Superior temporal gyrus (tissue), 1 donor: Measurements from ENCODE around the gene TMEM238L.

Experiments used
- DNase-seq: peaks from one replicate; pipeline ENCODE4 v3.0.0-alpha.2; 2016; ENCODE audit errors: extremely low spot score

Gene TMEM238L

GRCh38 chr17:10773391-10773790, 30.5 kb downstream of the TMEM238L start:
- DNase-seq = no peak

- no peak for DNase-seq
Measured at GRCh38 chr17:10772425-10773380, 31.2 kb downstream of the TMEM238L start.

DNA sequence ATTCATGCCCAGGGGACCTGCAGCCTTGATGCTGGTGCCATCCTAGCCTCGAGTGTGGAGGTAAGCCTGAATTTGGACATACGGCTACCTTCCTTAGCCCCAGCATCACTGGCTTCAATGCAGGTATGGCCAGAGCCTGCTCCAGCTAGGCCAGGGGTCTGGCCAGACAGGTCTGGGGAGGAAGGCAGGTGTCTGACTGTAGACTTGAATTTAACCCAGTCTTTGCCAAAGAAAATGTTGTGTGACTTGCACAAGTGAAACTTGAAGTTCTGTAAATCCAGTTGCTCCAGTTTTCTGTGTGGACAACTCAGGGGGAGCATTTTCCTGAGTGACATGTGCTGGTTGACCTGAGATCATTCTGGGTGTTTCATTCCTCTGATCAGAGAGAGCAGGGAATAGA, 32.8 kb downstream of the TMEM238L start:
- no peak for DNase-seq

DNA sequence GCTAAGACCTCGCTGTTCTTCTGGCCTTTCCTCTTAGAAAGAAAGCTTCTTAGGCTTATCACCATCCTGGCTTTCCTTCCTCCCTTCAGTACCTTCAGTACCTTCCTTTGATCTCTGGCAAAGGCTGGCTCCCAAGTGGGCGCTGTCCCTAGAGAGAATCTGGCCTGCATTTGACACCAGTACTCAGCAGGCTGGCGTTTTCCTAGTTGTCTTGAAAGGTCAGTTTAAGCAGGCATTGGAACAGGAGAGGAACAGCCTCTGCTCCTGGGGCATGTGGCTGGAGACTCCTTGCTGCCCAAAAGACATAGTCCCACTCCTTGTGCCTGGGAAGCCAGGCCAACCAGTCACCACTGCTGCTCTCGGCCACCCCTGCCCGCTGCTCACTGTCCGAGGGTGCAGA, 34.1 kb downstream of the TMEM238L start:
- no peak for DNase-seq

DNA sequence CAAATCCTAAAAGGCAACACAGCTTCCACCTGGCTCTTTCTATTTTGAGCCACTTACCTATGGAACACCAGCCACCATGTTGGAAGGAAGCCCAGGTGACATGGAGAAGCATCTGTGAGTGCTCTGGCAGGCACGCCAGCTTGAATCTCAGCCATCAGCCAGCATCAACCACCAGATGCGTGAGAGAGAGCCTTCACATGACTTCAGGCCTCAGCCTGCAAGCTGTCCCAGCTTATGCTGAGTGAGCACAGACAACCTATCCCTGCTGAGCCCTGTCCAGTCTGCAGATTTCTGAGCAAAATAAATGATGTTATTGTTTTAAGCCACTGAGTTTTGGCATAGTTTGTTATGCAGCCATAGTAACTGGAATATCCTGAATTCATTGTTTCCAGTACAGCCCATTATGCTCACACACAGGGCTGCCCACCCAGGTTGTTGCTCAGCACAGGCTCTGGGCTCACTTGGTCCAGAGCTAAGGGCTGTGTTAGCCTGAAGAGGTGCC, 35.1 kb downstream of the TMEM238L start:
- DNase-seq = no peak

DNA sequence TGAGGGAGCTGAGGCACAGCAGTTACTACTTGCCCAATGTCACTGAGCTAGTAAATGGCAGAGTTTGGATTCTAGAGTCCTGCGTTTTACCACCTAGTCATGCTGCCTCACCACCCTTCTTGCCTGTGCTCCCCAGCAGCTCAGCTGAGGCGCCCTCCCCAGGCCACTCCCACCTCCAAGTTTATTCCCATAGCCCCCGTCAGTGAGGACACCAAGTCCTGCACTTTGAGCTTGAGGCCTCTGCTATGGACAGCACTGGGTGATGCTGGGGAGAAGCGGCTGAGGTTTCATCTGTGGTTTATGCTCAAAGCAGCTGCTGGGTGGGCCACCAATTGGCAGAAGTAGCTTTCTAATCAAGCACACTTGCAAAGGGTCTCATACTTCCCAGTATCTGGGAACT, 36.7 kb downstream of the TMEM238L start:
- no peak for DNase-seq

DNA sequence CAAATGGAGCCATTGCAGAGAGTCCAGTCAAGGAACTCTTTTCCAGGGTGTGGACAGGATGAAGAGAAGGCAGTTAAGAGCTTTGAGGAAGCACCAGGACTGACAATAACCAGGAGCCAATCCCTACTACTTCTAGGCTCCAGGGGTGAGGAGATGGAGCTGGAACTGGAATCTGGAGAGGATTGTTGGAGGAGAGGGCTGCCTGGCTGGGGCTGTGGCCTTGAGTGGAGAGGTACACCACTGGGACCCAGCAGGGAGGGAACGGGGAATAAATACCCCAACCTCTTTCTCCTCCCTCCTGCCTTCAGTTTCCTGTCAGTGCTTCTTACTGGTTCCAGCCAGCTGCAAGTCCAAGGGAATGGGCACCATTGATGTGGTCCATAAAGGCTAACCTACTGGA, 41.9 kb downstream of the TMEM238L start:
- no peak for DNase-seq

DNA sequence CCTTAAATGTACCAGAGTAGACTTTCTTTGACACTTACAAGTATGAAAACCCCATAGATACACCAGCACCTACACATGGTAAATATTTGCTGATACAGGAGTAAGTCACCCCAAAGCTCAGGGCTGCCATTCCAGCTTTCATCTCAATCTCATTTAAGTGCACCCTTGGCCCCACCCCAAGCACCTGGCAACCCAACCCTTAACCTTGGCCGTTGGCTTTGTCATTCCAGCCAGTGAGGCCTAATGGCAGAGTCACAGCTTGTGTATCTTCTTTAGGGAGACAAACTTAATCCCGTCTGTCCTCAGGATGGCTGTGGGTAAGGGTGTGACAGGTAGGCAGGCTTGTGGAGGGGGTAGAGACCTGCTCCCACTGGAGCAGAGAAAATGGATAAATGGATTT, 42.6 kb downstream of the TMEM238L start:
- DNase-seq = no peak

- no peak for DNase-seq
Measured at GRCh38 chr17:10758062-10758461, 45.8 kb downstream of the TMEM238L start.

GRCh38 chr17:10757647-10758046, 46.3 kb downstream of the TMEM238L start:
- DNase-seq = no peak

GRCh38 chr17:10757067-10757466, 46.8 kb downstream of the TMEM238L start:
- no peak for DNase-seq

- DNase-seq = no peak
Measured at GRCh38 chr17:10756619-10757018, 47.3 kb downstream of the TMEM238L start.

DNA sequence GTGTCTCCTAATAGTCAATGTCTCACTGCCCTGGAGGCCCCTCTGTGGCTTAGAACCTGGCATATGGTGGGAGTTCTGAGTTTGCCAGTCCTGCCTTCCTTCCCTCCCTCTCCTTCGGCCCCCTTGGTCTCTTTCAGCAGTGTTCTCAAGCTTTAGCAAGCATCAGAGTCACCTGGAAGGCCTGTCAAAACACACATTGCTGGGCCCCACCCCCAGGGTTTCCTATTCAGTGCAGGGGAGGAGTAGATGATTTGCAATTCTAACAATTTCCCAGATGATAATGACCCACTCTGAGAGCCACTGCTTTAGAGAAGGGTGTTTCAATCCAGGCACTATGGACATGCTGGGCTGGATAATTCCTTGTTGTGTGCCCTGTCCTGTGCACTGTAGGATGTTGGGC, 47.7 kb downstream of the TMEM238L start:
- no peak for DNase-seq

DNA sequence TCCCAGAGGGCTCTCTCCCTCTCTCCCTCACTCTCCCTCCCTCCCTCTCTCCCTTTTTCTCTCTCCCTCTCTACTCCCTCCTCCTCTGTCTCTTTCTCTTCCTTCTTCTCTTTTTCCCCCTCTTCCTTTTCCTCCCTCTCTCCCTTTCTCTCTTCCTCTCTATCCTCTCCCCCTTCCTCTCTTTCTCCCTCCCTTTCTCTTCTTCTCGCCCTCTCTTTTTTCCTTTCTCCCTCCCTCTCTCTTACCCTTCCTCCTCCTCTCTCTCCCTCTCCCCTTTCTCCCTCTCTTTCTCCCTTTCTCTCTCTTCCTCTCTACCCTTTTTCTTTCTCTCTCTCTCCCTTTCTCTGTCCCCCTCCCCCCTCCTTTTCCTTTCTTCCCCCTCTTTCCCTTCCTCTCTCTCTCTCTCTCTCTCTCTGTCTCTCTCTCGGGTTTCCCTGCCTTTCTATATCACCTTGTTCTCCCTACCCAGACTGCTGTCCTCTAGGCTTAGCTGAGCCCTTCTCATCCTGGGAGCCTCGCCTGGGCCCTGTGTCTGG, 48.2 kb downstream of the TMEM238L start:
- no peak for DNase-seq

- DNase-seq = no peak
Measured at GRCh38 chr17:10754861-10755591, 48.9 kb downstream of the TMEM238L start.

DNA sequence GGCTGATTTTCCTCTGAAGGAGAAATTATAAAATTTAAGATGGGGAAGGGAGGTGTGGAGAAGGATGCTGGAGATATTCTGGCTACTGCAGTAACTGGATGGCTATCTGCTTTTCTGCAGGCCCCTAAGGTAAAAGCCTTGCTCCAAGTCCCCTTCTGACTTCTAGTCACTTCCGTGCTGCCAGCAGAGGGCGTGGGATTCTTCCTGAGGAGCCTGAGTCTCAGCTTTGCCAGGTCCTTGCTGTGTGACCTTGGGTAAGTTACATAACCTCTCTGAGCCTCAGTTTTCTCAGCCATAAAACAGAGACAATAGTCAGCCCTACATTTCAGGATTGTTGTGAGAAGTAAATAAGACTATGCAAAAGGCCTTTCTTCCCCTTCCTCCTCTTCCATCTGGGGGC, 49.8 kb downstream of the TMEM238L start:
- DNase-seq = no peak

- DNase-seq = no peak
Measured at GRCh38 chr17:10752696-10753095, 51.2 kb downstream of the TMEM238L start.

DNA sequence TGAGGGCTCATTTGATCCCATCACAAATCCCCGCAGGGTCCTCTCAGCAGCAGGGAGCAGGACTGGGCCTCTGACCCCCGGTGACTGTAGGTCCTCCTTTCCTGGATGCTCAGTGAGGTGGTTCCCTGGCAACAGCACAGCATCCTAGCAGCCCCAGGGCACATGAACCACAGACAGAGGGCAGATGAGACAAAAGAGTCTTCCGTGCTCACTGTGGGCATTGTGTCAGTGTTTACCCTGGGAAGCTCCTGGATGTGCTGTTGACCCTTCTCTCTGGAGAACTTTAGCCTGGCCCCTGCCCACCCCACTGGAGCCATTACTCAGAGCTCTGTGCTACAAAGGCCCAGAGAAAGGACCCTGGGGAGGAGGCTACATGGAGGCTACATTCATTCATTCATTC, 52.3 kb downstream of the TMEM238L start:
- DNase-seq = no peak

DNA sequence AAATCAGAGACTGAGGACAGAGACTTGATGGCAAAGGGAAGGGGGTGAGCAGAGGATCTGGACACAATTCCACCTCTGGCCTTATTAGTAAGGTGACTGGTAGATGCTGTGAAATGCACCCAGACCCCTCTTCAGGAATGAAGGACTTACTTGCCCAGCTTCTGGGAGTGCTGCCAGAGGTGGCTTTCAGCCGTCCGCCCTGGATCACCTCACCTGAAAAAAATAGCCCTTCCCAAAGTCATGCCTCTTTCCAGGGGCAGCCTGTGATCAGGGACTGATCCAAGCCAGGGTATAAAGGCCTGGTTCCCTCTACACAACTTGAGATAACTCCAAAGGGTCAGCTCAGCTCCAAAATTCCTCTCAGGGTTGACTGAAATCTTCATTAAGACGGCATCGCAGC, 53.7 kb downstream of the TMEM238L start:
- no peak for DNase-seq

DNA sequence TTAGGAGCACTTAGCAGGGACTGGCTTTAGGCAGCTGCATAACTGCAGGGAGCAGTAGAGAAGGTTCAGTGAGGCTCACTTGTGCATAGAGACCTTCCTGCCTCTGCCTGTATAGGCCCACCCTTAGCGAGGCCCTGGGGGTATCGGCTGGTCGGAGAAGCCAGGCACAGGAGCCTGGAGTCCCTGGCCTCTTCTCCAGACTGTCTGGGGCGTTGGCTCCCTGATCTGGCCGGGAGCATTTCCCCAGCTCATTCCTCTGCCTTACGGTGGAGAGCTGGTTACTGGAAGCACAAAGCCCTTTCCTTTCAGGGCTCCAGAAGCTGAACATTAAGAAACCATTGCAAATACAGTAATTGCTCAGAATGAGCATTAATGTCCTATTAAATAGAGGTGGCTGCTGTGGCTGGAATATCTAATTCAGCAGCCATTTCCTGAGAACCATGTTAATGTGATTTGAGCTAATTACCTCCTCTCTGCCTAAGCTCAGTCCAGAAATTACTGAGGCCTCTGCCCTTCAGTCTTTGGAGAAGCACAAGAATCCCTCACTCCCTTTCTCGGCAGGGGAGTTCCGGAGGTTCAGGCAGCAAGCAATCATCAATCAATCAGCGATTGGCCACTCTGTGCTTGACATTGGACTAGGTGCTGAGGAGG, 55.2 kb downstream of the TMEM238L start:
- DNase-seq = no peak

DNA sequence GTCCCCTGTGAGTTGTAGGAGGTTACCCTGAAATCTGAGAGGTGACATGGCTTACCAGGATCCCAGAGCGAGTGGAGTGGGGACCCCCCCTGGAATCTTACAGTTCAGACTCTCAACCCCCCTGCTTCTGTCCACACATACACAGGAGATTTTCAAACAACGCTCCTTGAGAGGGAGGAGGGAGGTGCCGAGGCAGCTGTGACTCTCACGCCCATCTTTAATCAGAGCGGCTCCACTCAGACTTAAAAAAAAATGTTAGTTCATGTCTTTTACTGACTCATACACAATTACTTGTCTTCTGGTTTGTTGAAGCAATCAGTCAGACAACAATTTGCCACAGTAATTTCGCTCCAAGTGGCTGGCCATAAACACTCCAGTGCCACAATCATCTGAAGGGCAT, 58.7 kb downstream of the TMEM238L start:
- DNase-seq = no peak
